RWPE1 (cell line): Measurements from ENCODE around the gene PPP1R3D.

Source experiments
- CTCF ChIA-PET: fragments of 350-600 bp; sonication (Branson Sonifier 250); formaldehyde crosslinking; extraction: SDS; loops from one replicate; lab custom pipeline; 2021; lab: Yijun Ruan, JAX
- POLR2A ChIA-PET: fragments of 400-600 bp; formaldehyde crosslinking; extraction: SDS; loops from one replicate; lab custom pipeline; 2020; ENCODE audit warnings: antibody characterized with exemption; ENCODE audit not compliant: low non-redundant PET; lab: Yijun Ruan, JAX
- DNase-seq: peaks from one replicate; pipeline ENCODE4 v3.0.0; 2012; ENCODE audit warnings: low spot score
- H3K27ac ChIP-seq: fragments of 450-650 bp; 2 replicates; pipeline ENCODE4 v1.5.1; 2017
- CTCF ChIP-seq: fragments of 450-650 bp; conservative IDR thresholded peaks from 2 replicates; pipeline ENCODE4 v1.5.1; 2017; ENCODE audit warnings: low read depth, mild to moderate bottlenecking

Gene PPP1R3D

GRCh38 chr20:59933296-59933848 lies 6.7 kb downstream of the PPP1R3D start, which contains the start of gene SYCP2:
SYCP2 (minus strand) TSS chr20:59933637; CDS start chr20:59922413, 11,224 bp downstream.
- peak within 1 kb of the TSS; percentile 64 for H3K27ac ChIP-seq
- ChIA-PET POLR2A (interaction anchor here (0.8 kb wide), 1 partner anchor 9 kb away, joined by 5 read pairs; no protein-coding TSS in a partner anchor), CTCF (interaction anchor here (0.6 to 2.2 kb wide), 13 partner anchors 10 to 175 kb away, joined by 3 to 16 read pairs (median 3); no protein-coding TSS in a partner anchor)
- peak; percentile 92 for DNase-seq
- no peak for TF ChIP-seq CTCF

GRCh38 chr20:59932616-59933295 lies 7.3 kb downstream of the PPP1R3D start:
- no peak for DNase-seq
- POLR2A ChIA-PET: interaction anchor here (0.8 to 1.1 kb wide), 2 partner anchors 8 kb away, joined by 3 to 5 read pairs; partner anchors contain the start of genes FAM217B and PPP1R3D
- H3K27ac ChIP-seq: peak overlapping the region; percentile 64; the same call in 1 of the 2 replicates
- no peak for TF ChIP-seq CTCF
- CTCF ChIA-PET: interaction anchor here (0.8 kb wide), 1 partner anchor 10 kb away, joined by 5 read pairs; no protein-coding TSS in a partner anchor

GRCh38 chr20:59931511-59932312 lies 8.4 kb downstream of the PPP1R3D start:
- CTCF ChIA-PET: interaction anchor here (0.8 kb wide), 1 partner anchor 9 kb away, joined by 5 read pairs; no protein-coding TSS in a partner anchor
- no peak for DNase-seq
- H3K27ac ChIP-seq: no peak overlapping the region
- POLR2A ChIA-PET: interaction anchor here (1.1 kb wide), 1 partner anchor 9 kb away, joined by 3 read pairs; the partner anchor contains the start of genes FAM217B and PPP1R3D
- TF ChIP-seq CTCF: no peak

- DNase-seq: peak; percentile 36
- no peak for TF ChIP-seq CTCF
- ChIA-PET CTCF (interaction anchor here (0.6 kb wide), 1 partner anchor 78 kb away, joined by 3 read pairs; no protein-coding TSS in a partner anchor), POLR2A (no interaction called here)
- no peak overlapping the region for H3K27ac ChIP-seq
Observed at GRCh38 chr20:59925899-59926298, 14.2 kb downstream of the PPP1R3D start.

- no peak overlapping the region for H3K27ac ChIP-seq
- TF ChIP-seq CTCF: no peak
- ChIA-PET POLR2A (no interaction called here), CTCF (interaction anchor here (0.6 kb wide), 1 partner anchor 77 kb away, joined by 3 read pairs; no protein-coding TSS in a partner anchor)
- no peak for DNase-seq
Observed at GRCh38 chr20:59925359-59925758, 14.7 kb downstream of the PPP1R3D start.

- no peak for DNase-seq
- H3K27ac ChIP-seq: no peak overlapping the region
- ChIA-PET CTCF (interaction anchor here (0.7 to 0.9 kb wide), 2 partner anchors 10 to 12 kb away, joined by 3 to 5 read pairs; partner anchors contain the start of gene SYCP2), POLR2A (no interaction called here)
- TF ChIP-seq CTCF: no peak
Observed at GRCh38 chr20:59923514-59923913, 16.6 kb downstream of the PPP1R3D start.
